HL-60 (cell line): ENCODE data around the gene MAPK1.

Experiments used
- GABPA ChIP-seq: IDR thresholded peaks from 2 replicates; pipeline ENCODE4 v1.6.1; 2012; ENCODE audit warnings: low read depth
- POLR2AphosphoS5 ChIP-seq: IDR thresholded peaks from 2 replicates; pipeline ENCODE4 v1.6.1; 2012; ENCODE audit warnings: low read depth
- REST ChIP-seq: IDR thresholded peaks from 2 replicates; pipeline ENCODE4 v1.6.1; 2012; ENCODE audit warnings: low read depth; ENCODE audit not compliant: insufficient replicate concordance
- SPI1 ChIP-seq: IDR thresholded peaks from 2 replicates; pipeline ENCODE4 v1.6.1; 2012; ENCODE audit warnings: low read depth, mild to moderate bottlenecking, borderline replicate concordance
- TF ChIP-seq, protein P1 (sequence below): IDR thresholded peaks from one replicate; pipeline ENCODE4 v1.5.1; 2011; ENCODE audit warnings: low read length, control low read depth, inconsistent platforms; ENCODE audit not compliant: insufficient read depth

DNA sequence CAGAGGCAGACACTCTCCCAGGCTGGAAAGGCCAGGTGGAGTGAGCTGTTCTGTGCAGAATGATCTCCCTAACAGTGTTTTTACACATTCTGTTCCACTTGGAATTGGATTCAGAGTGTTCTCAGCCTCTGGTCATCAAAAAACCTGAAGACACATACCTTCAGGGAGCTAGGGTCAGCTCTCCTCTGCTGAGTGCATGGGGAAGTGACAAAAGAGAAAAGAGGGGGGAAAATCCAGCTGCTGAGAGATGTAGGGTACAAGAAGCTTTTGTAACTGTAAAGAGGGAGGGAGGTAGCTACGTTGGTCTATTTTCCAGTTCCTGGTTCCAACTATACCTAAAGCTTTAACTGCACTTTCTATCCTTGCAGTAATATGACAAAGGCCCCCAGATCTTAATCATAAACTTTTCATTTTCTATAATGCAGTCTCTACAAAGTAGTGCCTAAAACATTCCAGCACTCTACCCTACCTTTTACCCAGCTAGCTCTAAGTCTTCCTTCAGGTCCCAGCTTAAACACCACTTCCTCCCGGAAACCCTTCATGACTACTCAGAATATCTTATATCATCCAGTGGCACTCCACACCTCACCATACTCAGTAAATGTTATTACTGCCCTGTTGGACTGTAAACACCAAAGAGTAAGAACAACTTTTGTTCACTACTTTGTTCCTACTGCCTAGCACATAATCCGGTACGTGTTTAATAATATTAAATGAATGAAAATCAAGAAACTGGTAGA, 9.2 kb downstream of the MAPK1 start:
- TF ChIP-seq, protein P1, sequence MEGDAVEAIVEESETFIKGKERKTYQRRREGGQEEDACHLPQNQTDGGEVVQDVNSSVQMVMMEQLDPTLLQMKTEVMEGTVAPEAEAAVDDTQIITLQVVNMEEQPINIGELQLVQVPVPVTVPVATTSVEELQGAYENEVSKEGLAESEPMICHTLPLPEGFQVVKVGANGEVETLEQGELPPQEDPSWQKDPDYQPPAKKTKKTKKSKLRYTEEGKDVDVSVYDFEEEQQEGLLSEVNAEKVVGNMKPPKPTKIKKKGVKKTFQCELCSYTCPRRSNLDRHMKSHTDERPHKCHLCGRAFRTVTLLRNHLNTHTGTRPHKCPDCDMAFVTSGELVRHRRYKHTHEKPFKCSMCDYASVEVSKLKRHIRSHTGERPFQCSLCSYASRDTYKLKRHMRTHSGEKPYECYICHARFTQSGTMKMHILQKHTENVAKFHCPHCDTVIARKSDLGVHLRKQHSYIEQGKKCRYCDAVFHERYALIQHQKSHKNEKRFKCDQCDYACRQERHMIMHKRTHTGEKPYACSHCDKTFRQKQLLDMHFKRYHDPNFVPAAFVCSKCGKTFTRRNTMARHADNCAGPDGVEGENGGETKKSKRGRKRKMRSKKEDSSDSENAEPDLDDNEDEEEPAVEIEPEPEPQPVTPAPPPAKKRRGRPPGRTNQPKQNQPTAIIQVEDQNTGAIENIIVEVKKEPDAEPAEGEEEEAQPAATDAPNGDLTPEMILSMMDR = no peak
- TF ChIP-seq POLR2AphosphoS5 (no peak), GABPA (no peak), REST (no peak), SPI1 (peak; percentile 79)
